HepG2 (cell line): ENCODE results near the gene PVRIG. TPM values are rescaled to one million over a fixed set of nuclear protein-coding genes. Genes with fewer than 3 reads are reported as not detected.

Source experiments
- ASH2L ChIP-seq: fragments of 300-600, 200-600 bp; sonication (generic); IDR thresholded peaks from 2 replicates; pipeline ENCODE4 v1.7.0; 2017; ENCODE audit warnings: low read depth, mild to moderate bottlenecking, moderate library complexity, mixed read lengths, low read length; ENCODE audit not compliant: insufficient read length
- BRD4 ChIP-seq: sonication (generic); formaldehyde crosslinking; IDR thresholded peaks from 2 replicates; pipeline ENCODE4 v1.4.0; 2020; ENCODE audit warnings: missing genetic modification reagents
- DMAP1 ChIP-seq: IDR thresholded peaks from 2 replicates; pipeline ENCODE4 v1.6.1; 2016
- GMEB1 ChIP-seq: sonication (generic); formaldehyde crosslinking; IDR thresholded peaks from 2 replicates; pipeline ENCODE4 v1.5.1; 2020; ENCODE audit warnings: missing genetic modification reagents, mild to moderate bottlenecking, borderline replicate concordance
- IKZF1 ChIP-seq: fragments of 450-650 bp; IDR thresholded peaks from 2 replicates; pipeline ENCODE4 v1.7.1; 2016
- MAFF ChIP-seq: IDR thresholded peaks from 2 replicates; pipeline ENCODE4 v1.6.1; 2011; ENCODE audit warnings: low read depth, low read length, improper control_type of control experiment
- MED13 ChIP-seq: sonication (generic); formaldehyde crosslinking; IDR thresholded peaks from 2 replicates; pipeline ENCODE4 v1.5.0; 2020; ENCODE audit warnings: missing genetic modification reagents
- MTF2 ChIP-seq: sonication (generic); formaldehyde crosslinking; IDR thresholded peaks from 2 replicates; pipeline ENCODE4 v1.5.0; 2020; ENCODE audit warnings: missing genetic modification reagents, borderline replicate concordance
- MXI1 ChIP-seq: IDR thresholded peaks from 3 replicates; pipeline ENCODE4 v1.6.1; 2012; ENCODE audit warnings: low read depth, low read length, inconsistent platforms, borderline replicate concordance
- NFYC ChIP-seq: IDR thresholded peaks from 2 replicates; pipeline ENCODE4 v1.6.1; 2016; ENCODE audit warnings: missing genetic modification reagents, missing compliant biosample characterization
- SATB2 ChIP-seq: sonication (generic); formaldehyde crosslinking; IDR thresholded peaks from 2 replicates; pipeline ENCODE4 v1.5.0; 2020; ENCODE audit warnings: missing genetic modification reagents
- SCMH1 ChIP-seq: sonication (generic); formaldehyde crosslinking; IDR thresholded peaks from 2 replicates; pipeline ENCODE4 v1.9.0; 2021; ENCODE audit warnings: missing genetic modification reagents, mild to moderate bottlenecking, borderline replicate concordance
- SMAD3 ChIP-seq: sonication (generic); formaldehyde crosslinking; IDR thresholded peaks from 2 replicates; pipeline ENCODE4 v1.4.0; 2020; ENCODE audit warnings: missing genetic modification reagents
- TFDP2 ChIP-seq: sonication (generic); formaldehyde crosslinking; IDR thresholded peaks from 2 replicates; pipeline ENCODE4 v1.4.0; 2020; ENCODE audit warnings: missing genetic modification reagents
- THYN1 ChIP-seq: sonication (generic); formaldehyde crosslinking; IDR thresholded peaks from 2 replicates; pipeline ENCODE4 v1.8.1; 2023; ENCODE audit warnings: low read depth, mild to moderate bottlenecking, moderate library complexity, missing genetic modification reagents, borderline replicate concordance
- U2AF2 ChIP-seq: fragments of 200-400 bp; formaldehyde crosslinking; IDR thresholded peaks from 2 replicates; pipeline ENCODE4 v1.6.1; 2017; ENCODE audit warnings: low read depth, mild to moderate bottlenecking, low read length
- ZNF10 ChIP-seq: sonication (generic); formaldehyde crosslinking; IDR thresholded peaks from 2 replicates; pipeline ENCODE4 v1.4.0; 2020; ENCODE audit warnings: mild to moderate bottlenecking, low read depth, missing genetic modification reagents, borderline replicate concordance
- ZNF207 ChIP-seq: fragments of 450-650 bp; IDR thresholded peaks from 2 replicates; pipeline ENCODE4 v1.6.1; 2016; ENCODE audit warnings: antibody characterized with exemption, borderline replicate concordance
- ZNF264 ChIP-seq: sonication (generic); formaldehyde crosslinking; IDR thresholded peaks from 2 replicates; pipeline ENCODE4 v1.4.0; 2020; ENCODE audit warnings: missing genetic modification reagents
- ZNF331 ChIP-seq: sonication (generic); formaldehyde crosslinking; IDR thresholded peaks from 2 replicates; pipeline ENCODE4 v1.4.0; 2020; ENCODE audit warnings: missing genetic modification reagents
- ZNF484 ChIP-seq: sonication (generic); formaldehyde crosslinking; IDR thresholded peaks from 2 replicates; pipeline ENCODE4 v1.5.1; 2020; ENCODE audit warnings: mild to moderate bottlenecking, low read depth, missing genetic modification reagents, borderline replicate concordance
- ZNF776 ChIP-seq: sonication (generic); formaldehyde crosslinking; IDR thresholded peaks from 2 replicates; pipeline ENCODE4 v1.4.0; 2020; ENCODE audit warnings: mild to moderate bottlenecking, missing genetic modification reagents
- ZNF777 ChIP-seq: sonication (generic); formaldehyde crosslinking; IDR thresholded peaks from 2 replicates; pipeline ENCODE4 v1.4.0; 2020; ENCODE audit warnings: missing genetic modification reagents
- polyA plus RNA-seq, 8 experiments: library from polyadenylated mRNA; depleted of rRNA in 3 of 8; stranded (reverse) in 7 of 8; unstranded in 1 of 8; fragments of >200 nt; fragmentation: Illumina TruSeq in 4 of 8; extraction: Trizol in 4 of 8; gene quantifications; 2 replicates each; pipeline versions ENCODE4 v1.2.1 to v1.2.3, GENCODE V29; 2011 to 2016; ENCODE audit warnings: low read depth in 4 of 8, missing spikeins in 1 of 8, mixed read lengths in 1 of 8; ENCODE audit not compliant: insufficient read depth in 1 of 8
- total RNA-seq, 5 experiments: library from RNA; depleted of rRNA; stranded (reverse); fragments of >200 nt; fragmentation: Illumina TruSeq; extraction: Trizol; gene quantifications; 2 replicates each; pipeline ENCODE4 v1.2.3, GENCODE V29; 2016; ENCODE audit warnings: low read depth in 1 of 5

PVRIG gene
- total and polyA plus RNA-seq, 2 of the 13 experiments (the other 11 are each of a cell fraction or from before 2014, with no cell fraction given), result not detected

GRCh38 chr7:100177045-100178001 lies 42.4 kb upstream of the PVRIG start, which contains the start of the genes GPC2 and STAG3 (continued):
- TF ChIP-seq GMEB1 (CRISPR knock-in tag) (no peak), MXI1 (no peak), BRD4 (no peak), ZNF776 (0 out of 2 replicates have a peak, but pooled peaks have one; percentile 24), ZNF331 (CRISPR knock-in tag) (no peak), SATB2 (peak; percentile 52; the same call in 1 of the 2 replicates), SMAD3 (CRISPR knock-in tag) (no peak), MED13 (0 out of 2 replicates have a peak, but pooled peaks have one; percentile 25), ZNF484 (CRISPR knock-in tag) (no peak), NFYC (CRISPR knock-in tag) (peak; percentile 71), ASH2L (peak; percentile 12), ZNF777 (CRISPR knock-in tag) (no peak), ZNF10 (CRISPR knock-in tag) (no peak), TFDP2 (peak; percentile 33; the same call in 1 of the 2 replicates), DMAP1 (CRISPR knock-in tag) (no peak), MTF2 (CRISPR knock-in tag) (0 out of 2 replicates have a peak, but pooled peaks have one; percentile 22), ZNF207 (no peak), MAFF (no peak), IKZF1 (no peak), THYN1 (CRISPR knock-in tag) (no peak), SCMH1 (CRISPR knock-in tag) (no peak), U2AF2 (no peak), ZNF264 (0 out of 2 replicates have a peak, but pooled peaks have one; percentile 43)
